K562 (cell line): ENCODE data around the gene LOXL3. TPM values are rescaled to one million over a fixed set of nuclear protein-coding genes. Genes with fewer than 3 reads are reported as not detected.

Experiments
- ATF7 ChIP-seq: fragments of 450-650 bp; IDR thresholded peaks from 2 replicates; pipeline ENCODE4 v1.7.1; 2014; ENCODE audit warnings: mild to moderate bottlenecking, moderate library complexity
- CHD2 ChIP-seq: IDR thresholded peaks from 2 replicates; pipeline ENCODE4 v1.6.1; 2011; ENCODE audit warnings: low read depth, low read length
- CTCF ChIP-seq, 3 experiments: IDR thresholded peaks in 2 of 3; conservative IDR thresholded peaks in 1 of 3; 2 replicates each; pipeline ENCODE4 v1.5.1; 2011 to 2012; ENCODE audit warnings: low read length in 3 of 3, mild to moderate bottlenecking in 3 of 3, control low read depth in 2 of 3, improper control_type of control experiment in 1 of 3, inconsistent platforms in 1 of 3, low read depth in 1 of 3, mixed read lengths in 1 of 3, moderate library complexity in 1 of 3; ENCODE audit not compliant: insufficient read depth in 2 of 3
- ETV6 ChIP-seq, 3 experiments: fragments of 150-350 bp in 1 of 3; sonication (generic) in 1 of 3; formaldehyde crosslinking in 1 of 3; IDR thresholded peaks; 2 replicates each; pipeline versions ENCODE4 v1.6.1 to v1.8.0; 2014 to 2022; ENCODE audit warnings: borderline replicate concordance in 2 of 3, low read depth in 2 of 3, antibody characterized with exemption in 1 of 3, low read length in 1 of 3, mild to moderate bottlenecking in 1 of 3, missing genetic modification reagents in 1 of 3
- FOS ChIP-seq: IDR thresholded peaks from 3 replicates; pipeline ENCODE4 v1.6.1; 2011; ENCODE audit not compliant: insufficient read length; ENCODE audit errors: extremely low read depth
- FOSL1 ChIP-seq: fragments of 200-800 bp; sonication (Bioruptor generic); conservative IDR thresholded peaks from 2 replicates; pipeline ENCODE4 v1.6.1; 2016; ENCODE audit warnings: missing genetic modification characterization, missing compliant biosample characterization
- FOXA3 ChIP-seq, 2 experiments: fragments of 450-650 bp in 1 of 2; sonication (generic) in 1 of 2; formaldehyde crosslinking; IDR thresholded peaks in 1 of 2; conservative IDR thresholded peaks in 1 of 2; 2 replicates each; pipeline versions ENCODE4 v1.4.0 to v1.8.0; 2020 to 2022; ENCODE audit warnings: mild to moderate bottlenecking in 2 of 2, missing genetic modification reagents in 1 of 2
- HINFP ChIP-seq: fragments of 450-650 bp; conservative IDR thresholded peaks from 2 replicates; pipeline ENCODE4 v1.6.1; 2016; ENCODE audit warnings: missing genetic modification characterization, low read depth, mild to moderate bottlenecking, control low read depth, missing compliant biosample characterization
- HOMEZ ChIP-seq: fragments of 250-450 bp; sonication (Bioruptor Pico); IDR thresholded peaks from 2 replicates; pipeline ENCODE4 v1.4.0; 2020; ENCODE audit warnings: mild to moderate bottlenecking, moderate library complexity
- KAT7 ChIP-seq: sonication (generic); formaldehyde crosslinking; IDR thresholded peaks from 2 replicates; pipeline ENCODE4 v1.8.0; 2022; ENCODE audit warnings: missing genetic modification reagents, mild to moderate bottlenecking, borderline replicate concordance
- MAFG ChIP-seq: fragments of 450-650 bp; conservative IDR thresholded peaks from 2 replicates; pipeline ENCODE4 v1.6.1; 2016; ENCODE audit warnings: missing genetic modification characterization, missing compliant biosample characterization
- MXI1 ChIP-seq: IDR thresholded peaks from 2 replicates; pipeline ENCODE4 v1.6.1; 2011; ENCODE audit warnings: low read depth, mild to moderate bottlenecking, improper control_type of control experiment, low read length
- PHTF2 ChIP-seq: fragments of 250-450 bp; sonication (Bioruptor Pico); IDR thresholded peaks from 2 replicates; pipeline ENCODE4 v1.5.0; 2021; ENCODE audit warnings: mild to moderate bottlenecking
- POLR2A ChIP-seq: fragments of 450-650 bp; conservative IDR thresholded peaks from 2 replicates; pipeline ENCODE4 v1.6.1; 2016
- RAD21 ChIP-seq, 2 experiments: fragments of 250-450 bp in 1 of 2; fragments of 450-650 bp in 1 of 2; sonication (Bioruptor Pico) in 1 of 2; formaldehyde crosslinking in 1 of 2; IDR thresholded peaks in 1 of 2; conservative IDR thresholded peaks in 1 of 2; 2 replicates each; pipeline versions ENCODE4 v1.4.0 to v1.8.0; 2020 to 2022; ENCODE audit warnings: mild to moderate bottlenecking in 2 of 2, moderate library complexity in 1 of 2
- TCF7L2 ChIP-seq: fragments of 150-350 bp; IDR thresholded peaks from 2 replicates; pipeline ENCODE4 v1.6.1; 2016; ENCODE audit warnings: low read depth, mild to moderate bottlenecking, low read length, moderate library complexity
- ZFX ChIP-seq: sonication (generic); formaldehyde crosslinking; IDR thresholded peaks from 2 replicates; pipeline ENCODE4 v1.8.0; 2022; ENCODE audit warnings: mild to moderate bottlenecking, missing genetic modification reagents, moderate library complexity
- ZNF134 ChIP-seq: fragments of 250-450 bp; sonication (Bioruptor Pico); conservative IDR thresholded peaks from 2 replicates; pipeline ENCODE4 v1.4.0; 2020
- ZNF140 ChIP-seq: fragments of 250-450 bp; sonication (Bioruptor Pico); IDR thresholded peaks from 2 replicates; pipeline ENCODE4 v1.8.0; 2021; ENCODE audit warnings: moderate library complexity, mild to moderate bottlenecking, inconsistent platforms
- ZNF316 ChIP-seq: fragments of 450-650 bp; IDR thresholded peaks from 2 replicates; pipeline ENCODE4 v1.6.1; 2016
- ZNF324 ChIP-seq: fragments of 250-450 bp; sonication (Bioruptor Pico); IDR thresholded peaks from 2 replicates; pipeline ENCODE4 v1.4.0; 2020; ENCODE audit warnings: mild to moderate bottlenecking
- ZNF384 ChIP-seq: IDR thresholded peaks from 2 replicates; pipeline ENCODE4 v1.6.1; 2012; ENCODE audit warnings: low read depth, low read length, improper control_type of control experiment
- ZNF512 ChIP-seq: IDR thresholded peaks from 2 replicates; pipeline ENCODE4 v1.6.1; 2016; ENCODE audit warnings: missing genetic modification characterization, missing compliant biosample characterization
- polyA plus RNA-seq, 8 experiments: library from polyadenylated mRNA; depleted of rRNA in 4 of 8; stranded (reverse) in 5 of 8; unstranded in 3 of 8; fragments of >200 nt; fragmentation: Nextera tagmentation in 2 of 8; fragmentation: Illumina TruSeq in 1 of 8; extraction: Ambion mirVana in 2 of 8; extraction: Trizol in 1 of 8; gene quantifications; 2 replicates each; pipeline versions ENCODE4 v1.2.1 to v1.2.3, GENCODE V29; 2011 to 2014; ENCODE audit warnings: inconsistent platforms in 1 of 8, missing spikeins in 1 of 8
- total RNA-seq, 7 experiments: library from RNA; depleted of rRNA in 6 of 7; stranded (reverse); fragments of >200 nt in 6 of 7; fragmentation: Illumina TruSeq in 2 of 7; extraction: Trizol in 2 of 7; gene quantifications; 2 replicates each; pipeline versions ENCODE4 v1.2.1 to v1.2.3, GENCODE V29; 2011 to 2021; ENCODE audit warnings: low replicate concordance in 1 of 7

The LOXL3 gene
- total and polyA plus RNA-seq, 9 of the 15 experiments (the other 6 are each of a cell fraction or from before 2014, with no cell fraction given), result 0.22 to 0.99 (median 0.31) TPM

- TF ChIP-seq CHD2, result no peak
- no peak for TF ChIP-seq HINFP (tag)
- TF ChIP-seq ZNF512 (tag), result no peak
- peak; percentile 77 for TF ChIP-seq ZNF316
- peak; percentile 37 to 63 (median 44); a peak in 5 of 6 replicates for TF ChIP-seq CTCF (IDR thresholded peaks at IDR 0.05 in 2 of 3, conservative IDR thresholded peaks at IDR 0.05 in 1 of 3; ENCODE audit: insufficient read depth in 2 of 3, low read depth in 1 of 3, low read length in 3 of 3)
- no peak for TF ChIP-seq PHTF2 (CRISPR knock-in tag)
- peak; percentile 73 to 82 for TF ChIP-seq RAD21 (CRISPR knock-in tag; conservative IDR thresholded peaks at IDR 0.05 in 1 of 2, IDR thresholded peaks at IDR 0.05 in 1 of 2)
- no peak for TF ChIP-seq POLR2A
- no peak for TF ChIP-seq ZNF140
- no peak for TF ChIP-seq MXI1
- 0 out of 2 replicates have a peak, but pooled peaks have one; percentile 36 for TF ChIP-seq KAT7 (CRISPR knock-in tag)
- no peak for TF ChIP-seq HOMEZ
- TF ChIP-seq ZNF324 (CRISPR knock-in tag), result no peak
- TF ChIP-seq MAFG, result peak; percentile 67
- TF ChIP-seq ATF7, result no peak
- TF ChIP-seq FOSL1 (tag), result no peak
- no peak for TF ChIP-seq ZNF134
- TF ChIP-seq TCF7L2, result no peak
- no peak for TF ChIP-seq FOS
- TF ChIP-seq ZNF384, result no peak
- TF ChIP-seq FOXA3 (CRISPR knock-in tag; conservative IDR thresholded peaks at IDR 0.05 in 1 of 2, IDR thresholded peaks at IDR 0.05 in 1 of 2), result peak in 1 of 2 experiments; percentile 42; a peak in 1 of 4 replicates
- TF ChIP-seq ZFX (CRISPR knock-in tag), result no peak
- no peak for TF ChIP-seq ETV6 (IDR thresholded peaks at IDR 0.05; ENCODE audit: borderline replicate concordance in 1 of 2, low read depth in 2 of 2, low read length in 1 of 2)
- TF ChIP-seq ETV6 (CRISPR knock-in tag; IDR thresholded peaks at IDR 0.05; ENCODE audit: borderline replicate concordance), result no peak
Observed at GRCh38 chr2:74532222-74532621, 21.5 kb downstream of the LOXL3 start (continued).
